ENCODE measurements around the gene CHCHD10.
A peak's percentile ranks its signal among the peaks of the same experiment; 100 is the strongest.

CHCHD10 gene

DNA sequence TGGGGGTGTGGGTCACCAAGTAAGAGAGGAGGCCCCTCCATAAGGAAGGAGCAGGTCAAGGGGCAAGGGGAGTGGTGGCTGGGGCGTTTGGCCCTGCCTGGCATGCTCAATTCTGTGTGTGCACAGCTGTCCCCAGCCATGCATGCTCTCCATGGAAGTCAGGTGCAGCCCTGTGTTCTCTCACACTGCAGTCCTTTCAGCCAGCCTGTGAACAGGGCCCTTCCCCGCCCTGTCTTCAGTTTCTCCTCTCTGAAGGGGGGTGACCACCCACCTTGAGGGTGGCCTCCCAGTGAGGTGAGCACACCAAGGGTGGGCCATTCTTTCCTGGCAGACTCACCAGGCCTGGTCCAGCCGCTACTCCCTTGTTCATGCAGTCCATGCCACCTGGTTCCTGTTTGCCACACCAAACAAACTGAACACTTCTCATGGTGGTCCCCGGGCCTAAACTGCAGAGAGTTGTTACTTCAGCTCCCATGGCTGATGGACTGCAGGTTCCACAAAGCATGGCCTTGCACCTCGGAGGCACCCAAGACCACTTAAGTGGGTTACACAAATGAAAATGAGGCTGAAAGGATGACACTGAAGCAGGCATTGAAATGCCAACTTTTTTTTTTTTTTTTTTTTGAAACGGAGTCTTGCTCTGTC lies 1.7 kb upstream of the CHCHD10 start:
- peak in 2 of 3 experiments; percentile 2 to 8 for DNase-seq

DNA sequence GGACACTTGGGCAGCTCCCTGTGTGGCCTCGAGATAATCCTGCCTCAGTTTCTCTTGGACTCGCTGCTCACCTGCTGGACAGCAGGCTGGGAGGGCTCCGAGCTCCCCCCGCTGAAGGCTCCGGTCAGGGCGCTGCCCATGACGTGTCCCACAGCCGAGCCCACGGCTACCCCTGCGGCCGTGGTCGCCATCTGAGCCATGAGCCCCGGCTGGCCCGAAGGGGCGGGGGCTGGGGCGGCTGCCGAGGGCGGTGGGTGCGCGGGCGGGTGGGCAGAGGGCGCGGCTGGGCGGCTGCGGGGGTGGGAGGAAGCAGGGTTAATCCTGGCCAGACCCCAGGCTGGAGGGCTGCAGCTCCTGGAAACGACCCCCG lies 484 bp downstream of the CHCHD10 start:
- no peak for DNase-seq

DNA sequence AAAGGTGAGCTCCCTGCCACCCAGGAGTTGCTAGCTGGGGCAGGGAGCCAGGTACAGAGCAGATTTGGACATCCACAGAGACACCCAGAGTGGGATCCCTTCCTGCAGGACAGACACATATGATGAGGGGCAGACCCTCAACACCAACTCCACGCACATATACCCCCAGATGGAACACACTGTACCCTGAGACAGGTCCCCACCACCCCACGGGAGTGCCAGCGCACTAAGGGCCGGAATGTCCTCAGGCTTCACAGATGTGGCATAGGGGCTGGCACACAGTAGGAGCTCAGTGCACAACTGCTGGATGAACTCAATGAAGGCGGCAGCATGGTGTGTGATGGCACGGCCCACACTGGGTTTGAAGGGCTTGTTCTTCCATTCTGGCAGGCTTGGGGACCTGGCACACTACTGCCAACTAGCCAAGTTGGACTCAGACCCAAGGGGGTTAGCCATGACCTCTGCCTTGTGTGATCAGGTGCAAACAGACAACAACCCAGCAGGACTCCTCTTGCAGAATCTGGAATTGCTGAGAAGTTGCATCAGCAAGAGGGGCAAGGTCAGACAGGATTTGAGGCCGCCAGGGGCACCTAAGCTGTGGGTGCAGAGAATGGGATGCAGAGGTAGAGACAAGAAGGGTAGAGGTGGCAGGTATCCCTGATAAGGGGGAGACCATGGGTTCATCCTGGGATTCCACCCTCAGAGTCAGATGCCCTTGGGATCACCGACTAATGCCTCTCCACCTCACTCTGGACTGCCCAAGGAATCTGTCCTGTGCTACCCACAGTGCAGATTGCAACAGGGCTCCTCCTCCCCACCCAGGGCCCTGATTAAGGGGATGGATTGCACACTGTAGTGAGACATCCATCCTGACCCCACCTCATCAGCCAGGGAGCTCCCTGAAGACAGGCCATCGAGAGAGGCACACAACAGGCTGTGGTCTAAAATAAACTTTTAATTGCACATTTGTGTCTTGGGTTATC lies 2.6 kb downstream of the CHCHD10 start:
- DNase-seq: no peak

DNA sequence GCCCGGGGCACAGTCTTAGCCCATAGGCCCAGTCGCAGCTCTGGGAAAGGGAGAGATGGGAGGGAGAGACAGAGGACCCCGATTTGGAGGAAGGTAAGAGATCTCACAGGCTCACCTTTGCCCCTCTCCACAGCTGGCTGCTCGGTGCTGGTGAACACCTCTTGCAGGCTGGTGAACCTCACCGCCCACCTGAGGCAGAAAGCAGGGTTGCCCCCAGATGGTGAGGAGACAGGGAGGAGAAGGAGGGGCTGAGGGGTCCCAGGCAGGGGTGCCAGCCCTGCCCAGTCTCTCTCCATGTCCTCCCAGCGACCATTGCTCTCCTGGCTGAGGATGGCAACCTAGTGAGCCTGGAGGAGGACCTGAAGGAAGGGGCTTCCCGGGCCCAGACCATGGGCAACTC lies 3.8 kb downstream of the CHCHD10 start:
- DNase-seq: no peak

DNA sequence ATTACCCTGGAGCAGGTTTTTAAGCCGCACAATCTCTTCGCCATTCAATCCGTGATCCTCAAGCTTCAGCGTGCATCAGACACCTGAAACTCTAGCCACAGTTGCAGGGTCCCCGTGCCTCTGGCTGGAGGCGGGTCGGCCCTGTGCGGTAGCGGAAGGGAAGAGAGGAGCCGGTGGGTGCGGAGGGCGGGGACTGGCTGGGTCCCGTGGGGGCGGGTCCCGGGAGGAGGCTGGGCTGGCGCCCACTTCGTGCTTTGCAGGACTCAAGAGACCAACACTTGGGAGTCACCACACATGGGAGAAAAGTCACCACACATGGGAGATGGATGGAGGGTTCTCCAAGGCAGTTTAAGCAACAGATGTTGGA lies 4.2 kb downstream of the CHCHD10 start:
- no peak for DNase-seq

DNA sequence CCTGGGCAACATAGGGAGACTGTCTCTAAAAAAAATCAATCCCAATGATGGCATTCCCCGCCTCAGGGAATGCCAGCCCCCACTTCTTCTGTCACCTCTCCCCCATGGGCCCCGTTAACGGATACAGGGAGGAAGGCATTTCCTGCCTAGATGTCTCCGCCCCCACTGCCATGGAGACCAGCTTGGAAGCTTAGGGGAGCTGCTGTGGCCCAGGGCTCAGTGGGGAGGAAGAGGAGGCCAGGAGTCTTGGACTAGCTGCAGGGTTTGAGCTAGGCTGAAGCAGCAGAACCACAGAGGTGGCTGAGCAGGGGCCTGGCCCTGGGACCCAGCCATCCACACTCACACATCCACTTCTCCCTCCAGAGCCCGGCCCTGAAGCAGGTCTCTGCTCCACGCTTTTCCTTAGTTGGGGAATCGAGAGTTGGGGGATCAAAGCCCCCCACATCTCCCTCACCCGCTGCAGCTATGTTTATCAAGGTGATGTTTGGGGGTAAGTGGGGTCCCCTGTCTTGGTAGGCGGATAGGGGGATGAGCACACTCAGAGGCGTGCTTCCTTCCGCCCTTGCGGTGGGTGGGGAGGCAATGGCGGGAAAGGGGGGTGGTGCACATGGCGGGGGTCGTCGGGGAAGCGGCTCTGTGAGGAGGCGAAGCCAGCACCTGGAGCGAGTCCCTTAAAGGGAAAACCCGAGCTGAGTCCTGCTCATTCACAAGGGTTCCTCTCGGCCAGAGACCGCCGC lies 4.8 kb downstream of the CHCHD10 start, which contains the start of gene C22orf15:
Gene C22orf15 (plus strand): TSS at position 149 of the 737 bp plus-strand sequence. CDS start 317 bp downstream, at position 466.
- no peak for DNase-seq

DNA sequence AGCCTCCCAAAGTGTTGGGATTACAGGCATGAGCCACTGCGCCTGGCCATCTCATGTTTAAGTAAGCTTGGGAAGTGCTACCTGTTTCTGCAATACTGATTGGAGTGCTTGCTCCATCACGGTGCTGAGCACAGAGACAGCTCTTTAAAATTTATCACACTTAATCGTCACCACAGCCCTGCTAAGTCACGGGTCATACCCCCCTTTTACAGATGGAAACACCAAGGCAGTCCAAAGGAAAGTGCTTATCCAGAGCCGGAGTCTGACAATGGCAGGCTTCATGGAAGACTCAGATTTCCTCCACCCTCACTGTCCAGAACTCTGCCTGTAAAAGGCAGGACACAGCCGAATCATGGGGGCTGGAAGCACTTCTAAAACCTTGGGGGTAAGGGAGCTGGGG lies 7.7 kb downstream of the CHCHD10 start:
- no peak for DNase-seq

DNA sequence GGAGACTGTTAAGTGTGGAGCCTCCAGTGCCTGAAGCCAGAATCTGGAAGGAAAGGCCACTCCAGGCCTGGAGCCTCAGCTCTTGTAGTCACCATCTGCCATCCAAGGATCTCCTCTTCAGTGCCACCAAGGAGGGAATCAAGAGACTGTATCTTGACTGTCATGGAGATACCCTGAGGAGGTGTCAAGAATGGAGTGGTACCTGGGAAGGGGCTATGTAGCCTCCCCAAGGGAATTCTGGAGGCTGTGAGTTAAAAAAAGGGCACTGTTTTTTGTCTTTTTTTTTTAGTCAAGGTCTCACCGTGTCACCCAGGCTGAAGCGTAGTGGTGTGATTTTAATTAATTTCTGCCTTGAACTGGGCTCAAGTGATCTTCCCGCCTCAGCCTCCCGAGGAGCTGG lies 8.2 kb downstream of the CHCHD10 start:
- DNase-seq: no peak

DNA sequence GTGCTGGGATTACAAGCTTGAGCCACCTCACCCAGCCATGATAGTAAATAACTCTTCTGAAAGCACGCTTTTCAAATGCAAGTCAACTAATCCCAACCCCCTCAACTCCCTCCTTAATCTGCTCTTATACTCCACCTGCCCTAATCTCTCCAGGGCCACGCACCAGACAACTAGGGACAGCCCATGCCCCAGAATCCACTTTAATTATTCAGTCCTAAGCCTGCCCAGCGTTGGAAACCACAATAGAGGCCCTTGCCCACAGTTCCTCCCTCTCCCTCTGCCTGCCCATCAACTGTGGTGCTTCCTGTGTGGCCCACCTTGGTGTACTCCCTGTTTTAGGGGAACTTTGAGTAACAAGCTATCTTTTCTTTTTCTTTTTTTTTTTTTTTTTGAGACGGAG lies 10.9 kb downstream of the CHCHD10 start:
- no peak for DNase-seq

DNA sequence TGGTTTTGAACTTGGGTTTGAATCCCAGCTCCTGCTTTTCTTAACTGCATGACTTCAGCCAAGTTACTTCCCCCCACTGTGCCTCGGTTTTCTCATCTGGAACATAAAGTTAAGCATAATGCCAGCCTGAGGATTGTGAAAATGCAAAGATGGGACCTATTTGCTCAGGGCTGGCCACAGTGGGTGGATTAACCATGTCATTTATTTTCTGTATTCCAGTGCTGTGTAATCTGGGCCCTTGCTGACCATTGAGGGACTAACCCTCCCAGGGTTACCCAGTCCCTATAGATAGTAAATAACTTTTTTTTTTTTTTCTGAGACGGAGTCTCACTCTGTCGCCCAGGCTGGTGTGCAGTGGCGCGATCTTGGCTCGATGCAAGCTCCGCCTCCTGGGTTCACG lies 12.1 kb downstream of the CHCHD10 start:
- no peak for DNase-seq

DNA sequence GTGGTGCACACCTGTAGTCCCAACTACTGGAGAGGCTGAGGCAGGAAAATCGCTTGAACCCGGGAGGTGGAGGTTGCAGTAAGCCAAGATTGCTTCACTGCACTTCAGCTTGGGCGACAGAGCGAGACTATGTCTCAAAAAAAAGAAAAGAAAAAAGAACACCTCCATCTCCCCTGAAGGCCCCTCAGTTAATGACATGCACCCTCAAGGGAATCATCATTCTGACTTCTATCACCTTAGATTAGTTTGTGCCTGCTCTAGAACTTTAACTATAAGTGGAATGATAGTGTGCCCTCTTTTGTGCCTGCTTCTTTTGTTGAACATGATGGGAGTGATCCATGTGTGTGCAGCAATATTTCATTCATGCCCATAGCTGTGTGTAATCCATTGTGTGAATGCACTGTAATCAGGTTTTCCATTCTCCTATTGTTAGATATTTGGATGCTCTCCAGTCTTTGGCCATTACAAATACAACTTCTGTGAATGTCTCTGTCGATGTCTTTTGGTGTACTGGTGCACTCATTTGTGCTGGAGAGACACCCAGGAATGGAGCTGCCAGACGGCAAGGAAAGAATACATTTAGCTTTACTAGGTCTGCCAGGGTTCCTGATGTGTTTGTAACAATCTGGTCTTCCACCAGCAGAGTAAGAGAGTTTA lies 12.7 kb downstream of the CHCHD10 start:
- DNase-seq: no peak

DNA sequence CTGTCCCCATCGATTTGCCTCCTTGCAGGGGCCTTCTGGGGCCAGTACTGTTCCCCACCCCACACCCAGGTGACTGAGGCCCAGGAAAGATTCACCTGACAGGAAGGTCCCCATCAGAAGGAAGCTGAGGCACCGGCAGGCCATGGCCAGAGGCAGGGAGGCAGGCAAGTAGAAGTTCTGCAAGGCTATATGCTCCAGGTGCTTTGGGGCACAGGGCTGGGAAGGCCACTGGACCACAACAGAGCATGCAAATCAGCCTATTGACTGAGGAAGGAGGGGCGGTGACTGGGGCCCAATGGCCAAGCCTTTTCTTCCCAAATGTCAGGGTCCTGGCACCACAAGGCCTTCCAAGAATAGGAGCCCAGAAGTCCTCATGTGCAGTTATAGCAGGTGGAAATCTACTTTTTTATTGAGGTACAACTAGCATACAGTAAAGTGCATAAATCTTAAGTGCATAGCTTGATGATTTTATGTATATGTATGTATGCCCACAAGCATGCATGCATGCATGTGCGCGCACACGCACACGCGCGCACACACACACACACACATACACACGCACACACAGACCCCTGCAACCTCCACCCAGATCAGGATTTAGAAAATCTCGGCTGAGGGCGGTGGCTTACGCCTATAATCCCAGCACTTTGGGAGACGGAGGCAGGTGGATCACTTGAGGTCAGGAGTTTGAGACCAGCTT lies 13.4 kb downstream of the CHCHD10 start, which contains the start of gene VPREB3:
Gene VPREB3 (minus strand): TSS at position 206 of the 700 bp plus-strand sequence. CDS start 62 bp downstream, at position 144.
- DNase-seq: no peak

DNA sequence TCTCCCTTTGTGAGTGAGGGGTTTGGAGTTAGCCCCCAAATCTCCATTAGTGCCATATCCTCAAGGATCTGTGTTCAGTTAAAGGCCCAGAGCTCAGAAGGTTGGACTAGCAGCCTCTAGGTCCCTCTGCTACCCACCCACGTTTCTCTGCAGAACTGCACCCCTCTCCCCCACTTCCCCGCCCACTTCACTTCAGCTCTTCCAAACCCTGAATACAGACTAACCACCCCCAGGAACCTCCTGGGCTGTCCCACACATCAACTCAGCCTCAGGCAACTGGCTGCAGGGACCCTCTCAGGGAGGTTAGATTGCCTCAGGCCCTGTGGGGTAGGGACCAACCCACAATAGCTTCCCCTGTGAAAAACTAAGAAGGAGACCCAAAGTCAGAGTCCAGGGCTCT lies 14.4 kb downstream of the CHCHD10 start:
- no peak for DNase-seq

DNA sequence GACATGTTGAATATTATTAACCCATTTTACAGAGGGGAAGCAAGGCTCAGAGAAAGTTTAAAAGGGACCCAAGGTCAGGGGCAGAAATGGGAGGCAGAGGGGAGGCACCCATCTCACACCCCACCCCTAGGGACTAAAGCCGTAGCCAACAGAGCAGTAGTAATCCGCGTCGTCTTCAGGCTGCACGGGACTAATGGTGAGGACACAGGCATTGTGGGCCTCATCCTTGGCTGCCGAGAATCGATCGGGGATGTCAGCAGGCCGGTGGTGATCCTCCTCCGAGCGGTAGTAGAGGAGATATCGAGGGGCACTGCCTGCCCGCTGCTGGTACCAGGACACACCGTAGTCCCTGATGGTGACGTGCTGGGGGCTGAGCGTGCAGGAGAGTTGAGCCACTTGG lies 15.0 kb downstream of the CHCHD10 start:
- DNase-seq: no peak

DNA sequence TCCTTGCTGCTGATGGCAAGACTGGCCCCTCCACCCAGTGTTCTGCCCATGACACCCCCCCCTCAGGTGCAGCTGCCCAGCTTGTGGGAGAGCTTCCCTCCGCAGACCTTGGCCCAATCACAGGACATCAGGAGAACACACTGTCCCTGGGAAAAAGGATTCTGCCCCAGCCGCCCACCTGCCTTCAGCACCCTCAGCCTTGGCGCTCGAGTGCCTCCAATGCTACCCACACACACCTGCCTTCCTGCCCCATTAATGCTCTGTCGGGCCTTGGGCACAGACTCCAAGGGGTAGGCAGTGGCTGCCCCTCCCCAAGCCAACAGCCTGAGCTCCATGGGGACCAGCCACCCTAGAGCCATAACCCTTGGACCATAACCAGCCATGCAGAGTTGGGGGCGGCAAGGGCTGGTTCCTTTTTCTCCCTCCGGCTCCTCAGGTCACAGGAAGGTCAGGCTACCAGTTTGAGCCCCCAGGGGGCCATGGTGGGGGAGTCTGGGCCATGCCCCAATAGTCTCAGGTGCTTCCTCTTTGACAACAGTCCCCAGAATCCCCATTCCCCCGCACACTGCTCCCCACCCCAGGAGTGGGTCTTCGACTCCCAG lies 15.6 kb downstream of the CHCHD10 start:
- DNase-seq: no peak

DNA sequence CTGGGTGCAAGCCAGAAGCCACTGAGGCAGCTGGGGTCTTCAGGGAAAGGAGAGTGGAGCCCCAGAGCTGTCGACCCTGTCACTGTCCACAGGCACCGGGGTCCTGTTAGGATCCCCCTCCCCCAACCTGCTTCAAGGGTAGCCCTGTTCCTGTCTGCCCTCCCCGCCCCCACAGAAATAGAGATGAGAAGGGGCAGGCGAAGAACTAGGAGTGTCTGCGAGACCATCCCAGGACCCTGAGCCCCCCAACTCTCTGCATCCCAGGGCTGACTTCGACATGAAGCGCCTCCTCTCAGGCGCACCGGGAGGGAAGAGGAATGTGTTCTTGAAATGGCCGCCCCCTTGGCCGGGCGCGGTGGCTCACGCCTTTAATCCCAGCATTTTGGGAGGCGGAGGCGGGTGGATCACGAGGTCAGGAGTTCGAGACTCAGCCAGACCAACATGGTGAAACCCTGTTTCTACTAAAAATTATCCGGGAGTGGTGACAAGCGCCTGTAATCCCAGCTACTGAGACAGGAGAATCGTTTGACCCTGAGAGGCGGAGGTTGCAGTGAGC lies 16.3 kb downstream of the CHCHD10 start:
- peak; percentile 3 to 64 (median 60) for DNase-seq

DNA sequence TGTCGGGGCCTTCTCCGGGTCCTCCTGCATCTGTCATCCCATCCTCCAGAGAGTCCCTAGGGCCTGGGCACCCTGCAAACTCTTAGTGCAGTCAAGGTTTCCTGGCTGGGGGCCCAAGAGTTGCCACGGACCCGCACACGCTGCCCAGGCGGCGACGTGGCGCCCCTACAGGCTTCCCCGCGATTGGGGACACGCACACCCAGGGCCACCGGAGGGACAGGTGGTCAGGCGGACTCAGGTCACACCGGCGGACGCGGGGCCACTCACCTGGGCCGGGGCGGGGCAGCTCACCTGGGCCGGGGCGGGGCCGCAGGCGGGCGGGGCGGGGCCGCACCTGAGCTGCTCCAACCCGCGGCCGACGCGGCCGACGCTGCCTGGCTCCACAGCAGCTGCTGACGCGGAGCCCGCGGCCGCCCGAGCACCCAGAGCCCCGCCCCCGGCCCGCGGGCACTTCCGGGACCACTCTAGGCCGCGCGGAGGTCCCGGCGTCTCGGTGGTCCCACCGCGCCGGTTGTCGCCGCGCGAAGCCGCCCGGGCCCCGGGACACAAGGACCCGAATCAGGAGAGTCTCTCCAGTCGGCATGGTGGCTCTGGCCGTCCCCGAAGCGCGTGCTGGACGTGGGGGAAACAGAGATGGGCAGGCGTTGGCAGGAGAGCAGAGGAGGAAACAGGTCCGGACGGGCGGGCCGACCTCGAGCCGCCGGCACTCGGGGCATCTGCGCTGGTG lies 16.9 kb downstream of the CHCHD10 start, which contains the start of gene ZNF70:
Gene ZNF70 (minus strand): TSS at position 399 of the 727 bp plus-strand sequence. CDS start 5,972 bp downstream, outside the sequence.
- DNase-seq: peak; percentile 81 to 84 (median 82)

DNA sequence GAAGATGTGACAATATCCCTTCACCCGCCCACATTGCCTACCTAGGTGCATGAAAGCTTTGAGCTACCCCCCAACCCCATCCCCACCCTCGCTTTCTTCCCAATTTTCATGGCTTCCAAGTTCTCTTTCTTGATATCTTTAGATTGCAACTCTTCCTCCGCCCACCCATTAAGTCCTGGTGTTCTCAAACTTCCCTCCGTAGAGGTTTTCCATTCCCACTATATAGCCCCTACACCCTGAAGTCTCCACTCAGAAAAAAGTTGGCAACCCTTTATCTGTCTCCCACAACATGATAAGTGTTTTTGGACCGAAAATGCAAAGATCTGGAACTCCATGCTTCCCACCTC lies 17.4 kb downstream of the CHCHD10 start:
- peak in 1 of 3 experiments; percentile 21 for DNase-seq

DNA sequence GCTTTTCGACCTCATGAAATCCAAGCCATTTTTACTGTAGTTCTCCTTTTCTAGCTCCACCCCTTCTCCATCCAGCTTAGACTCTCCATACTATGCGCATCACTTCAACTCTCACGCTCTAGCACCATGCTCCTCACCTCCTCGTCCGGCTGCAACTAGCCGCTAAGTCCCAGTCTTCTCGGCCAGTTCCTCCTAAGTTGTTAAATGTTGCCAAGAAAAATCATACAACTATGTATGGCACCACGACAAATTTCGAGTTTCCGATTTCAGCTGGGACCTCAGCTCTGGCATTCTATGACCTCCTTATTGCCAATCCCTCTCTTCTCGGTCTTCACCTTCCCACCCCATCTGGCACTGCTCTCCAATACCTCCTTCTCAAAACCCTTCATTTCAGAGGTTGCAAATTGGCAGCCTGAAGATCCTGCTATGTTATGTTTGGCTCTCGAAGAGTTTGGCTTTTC lies 17.9 kb downstream of the CHCHD10 start:
- DNase-seq: no peak

DNA sequence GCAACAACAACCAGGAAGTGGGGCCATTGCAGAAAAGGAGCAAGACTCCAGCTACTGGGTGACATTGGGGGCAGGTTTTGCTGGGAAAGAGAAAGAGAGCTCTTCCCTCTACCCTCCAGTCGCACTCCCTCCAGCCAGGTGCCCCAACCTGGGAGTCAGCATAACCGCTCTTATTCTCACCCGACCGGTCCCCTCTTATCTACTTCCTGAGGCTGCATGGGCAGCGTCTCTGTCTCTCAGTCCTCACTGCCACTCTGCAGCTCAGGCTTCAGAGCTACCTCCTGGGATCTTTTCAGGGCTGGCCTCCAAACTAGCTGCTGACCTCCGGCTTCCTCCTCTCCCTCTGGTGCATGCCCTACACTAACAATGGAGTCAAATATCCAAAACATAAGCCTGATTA lies 22.0 kb downstream of the CHCHD10 start:
- no peak for DNase-seq

Data from NCI-H1417 (cell line).